ENCODE data around the gene SRPK2.

- TF ChIP-seq CTCF (IDR thresholded peaks at IDR 0.05) (no peak), POLR2AphosphoS5 (IDR thresholded peaks at IDR 0.05; ENCODE audit: insufficient read depth in 1 of 2, low read depth in 1 of 2) (no peak)
Measured at GRCh38 chr7:105403128-105403527, 14.4 kb upstream of the SRPK2 start.
